GM08714 (cell line): ENCODE results near the gene KIAA1217.

Experiments used
- H3K4me3 ChIP-seq: fragments of 200-500 bp; sonication (Bioruptor generic); 2 replicates; pipeline ENCODE4 v1.5.1; 2014; ENCODE audit warnings: mild to moderate bottlenecking, low read length, inconsistent platforms
- ZNF274 ChIP-seq: IDR thresholded peaks from 2 replicates; pipeline ENCODE4 v1.6.1; 2012; ENCODE audit warnings: mild to moderate bottlenecking, low read depth, low read length

Gene KIAA1217

GRCh38 chr10:24579906-24580305 is 371.0 kb downstream of the KIAA1217 start:
- no peak overlapping the region for H3K4me3 ChIP-seq
- TF ChIP-seq ZNF274, result no peak

GRCh38 chr10:24589265-24589664 is 380.3 kb downstream of the KIAA1217 start:
- no peak overlapping the region for H3K4me3 ChIP-seq
- no peak for TF ChIP-seq ZNF274

GRCh38 chr10:24590697-24591457 is 381.9 kb downstream of the KIAA1217 start:
- H3K4me3 ChIP-seq, result no peak overlapping the region
- no peak for TF ChIP-seq ZNF274

- no peak for TF ChIP-seq ZNF274
- no peak overlapping the region for H3K4me3 ChIP-seq
Observed at GRCh38 chr10:24596217-24596930, 387.4 kb downstream of the KIAA1217 start.

GRCh38 chr10:24597426-24597825 is 388.5 kb downstream of the KIAA1217 start:
- TF ChIP-seq ZNF274, result no peak
- no peak overlapping the region for H3K4me3 ChIP-seq
